ENCODE results near the gene LTK.

Gene LTK

DNA sequence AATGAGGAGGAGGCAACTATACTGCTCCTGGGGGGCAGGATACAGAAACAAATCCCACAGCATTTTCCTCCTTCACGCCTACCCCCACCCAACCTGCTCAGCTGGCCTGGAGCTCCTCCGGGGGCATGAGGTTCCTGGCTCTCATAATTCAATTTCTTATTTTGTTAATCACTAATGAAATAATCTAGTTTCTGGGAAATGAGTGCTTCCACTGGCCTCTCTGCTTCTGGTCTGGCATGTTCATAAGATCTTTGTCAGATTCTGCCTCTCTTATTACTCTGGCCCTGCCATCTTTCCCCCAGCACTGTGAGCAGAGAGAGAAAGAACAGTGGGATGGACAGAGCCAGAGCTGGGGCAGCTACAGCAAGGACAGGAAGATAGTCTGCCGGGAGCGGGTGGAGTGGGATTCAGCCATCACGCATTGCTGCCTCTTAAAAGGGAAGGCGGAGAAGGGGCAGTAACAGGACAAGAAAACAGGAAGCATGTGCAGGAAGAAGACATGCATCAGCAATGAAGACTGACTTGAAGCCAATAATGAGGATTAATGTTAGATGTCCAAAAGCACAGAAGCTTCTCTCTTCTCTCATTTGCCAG is 16.8 kb upstream of the LTK start:
- DNase-seq (ENCODE audit: low spot score) = no peak

DNA sequence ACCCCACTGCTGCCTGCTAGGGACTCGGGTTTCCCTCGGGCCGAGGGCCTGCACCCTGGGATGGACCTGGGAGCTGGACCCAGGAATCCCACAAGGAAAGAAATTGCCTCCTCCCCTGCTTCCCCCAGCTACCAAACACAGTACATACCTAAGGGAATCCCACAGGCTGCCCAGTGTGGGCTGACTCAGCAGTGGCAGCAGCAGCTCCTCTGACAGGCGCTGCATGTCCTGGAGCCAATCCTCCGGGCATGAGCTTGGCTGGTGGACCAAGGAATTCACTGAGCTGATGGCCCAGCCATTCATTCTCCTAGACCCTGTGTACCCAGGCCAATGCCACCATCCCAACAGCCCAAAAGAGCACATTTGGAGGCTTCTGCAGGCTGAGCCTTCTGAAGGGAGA is 9.5 kb upstream of the LTK start:
- DNase-seq (ENCODE audit: low spot score) = no peak

DNA sequence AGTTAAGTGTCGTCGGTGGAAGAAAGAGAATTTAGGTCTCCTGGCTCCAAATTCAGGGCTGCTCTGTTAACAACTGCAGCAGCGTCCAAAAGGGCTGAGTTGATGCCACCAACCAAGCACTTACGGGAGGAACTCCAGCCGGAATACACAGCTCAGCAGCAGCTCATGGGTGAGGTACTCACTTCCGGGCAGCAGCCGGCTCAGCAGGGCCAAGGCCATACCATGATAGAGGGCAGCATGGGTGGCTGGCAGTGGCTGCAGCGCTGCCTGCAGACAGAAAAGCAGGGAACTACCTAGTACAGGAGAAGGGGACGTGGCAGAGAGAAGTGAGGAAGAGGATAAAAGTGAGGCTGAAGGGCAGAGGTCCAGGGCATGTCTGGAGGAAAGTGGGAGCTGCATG is 8.0 kb upstream of the LTK start:
- DNase-seq (ENCODE audit: low spot score) = no peak

DNA sequence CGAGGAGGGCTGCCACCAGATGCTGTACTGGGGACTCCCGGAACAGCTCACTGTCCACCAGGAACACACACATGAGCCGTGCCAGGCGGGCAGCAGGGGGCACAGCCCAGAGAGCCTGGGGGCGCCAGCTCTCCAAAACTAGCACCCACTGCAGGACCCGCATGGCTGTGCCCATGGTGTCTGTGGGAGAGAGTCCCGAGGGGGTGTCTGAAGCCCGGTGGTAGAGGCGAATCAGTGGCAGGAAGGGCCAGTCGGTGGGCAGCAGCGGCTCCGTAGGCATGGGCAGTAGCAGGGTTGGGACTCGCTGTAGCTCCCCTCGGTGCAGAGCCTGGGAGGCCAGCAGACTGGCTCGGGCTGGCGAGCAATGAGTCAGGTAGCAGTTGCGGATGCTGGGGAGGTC is 7.0 kb upstream of the LTK start:
- no peak for DNase-seq (ENCODE audit: low spot score)

DNA sequence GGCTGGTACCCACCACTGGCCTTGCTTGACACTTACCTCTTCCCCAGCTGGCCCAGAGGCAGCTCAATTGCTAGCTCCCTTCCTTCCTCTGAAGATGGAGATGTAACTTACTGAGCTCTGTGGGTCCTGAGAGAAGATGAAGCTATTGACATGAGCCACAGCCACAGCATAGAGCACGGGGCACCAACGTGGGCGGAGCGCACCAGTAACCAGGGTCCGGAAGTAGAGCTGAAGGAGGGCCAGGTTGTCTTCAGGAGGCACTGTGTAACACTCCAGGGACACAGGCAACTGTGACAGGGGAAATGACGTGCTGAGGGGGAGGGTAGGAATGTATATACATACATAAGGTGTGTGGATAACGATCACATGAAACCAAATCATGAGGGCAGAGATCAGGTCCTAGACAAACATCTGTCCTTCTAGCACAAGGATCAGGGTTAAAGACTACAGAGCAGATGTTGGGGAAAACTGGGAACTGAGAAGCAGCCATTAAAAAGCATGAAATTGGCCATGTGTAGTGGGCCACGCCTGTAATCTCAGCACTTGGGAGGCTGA is 4.3 kb upstream of the LTK start:
- no peak for DNase-seq (ENCODE audit: low spot score)

DNA sequence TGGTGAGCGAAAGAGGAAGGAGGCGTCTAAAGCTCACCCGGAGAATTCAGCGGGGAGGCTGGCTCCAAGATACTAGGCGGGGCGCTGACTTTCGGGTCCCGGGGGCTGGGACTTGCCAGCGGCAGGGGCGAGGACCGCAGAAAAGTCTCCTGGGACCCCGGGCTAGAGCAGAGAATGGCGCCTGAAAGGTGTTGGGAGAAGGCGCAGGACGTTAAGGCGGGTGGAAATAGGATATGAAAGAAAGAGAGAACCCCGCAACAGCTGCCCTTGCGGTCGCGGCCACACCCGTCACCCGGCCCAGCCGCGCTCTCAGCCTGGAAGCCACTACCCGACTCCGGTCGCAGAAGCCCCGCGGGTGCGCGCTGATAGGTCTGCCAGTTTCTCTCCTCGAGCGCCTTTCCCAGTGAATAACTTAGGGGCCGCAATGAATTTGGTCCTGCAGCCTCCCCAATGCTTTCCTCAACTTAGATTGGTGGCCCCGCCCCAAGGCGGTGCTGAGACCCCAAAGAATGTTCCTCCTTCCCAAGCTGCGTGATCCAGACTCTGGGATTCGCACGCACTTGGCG is 604 bp downstream of the LTK start:
- no peak for DNase-seq (ENCODE audit: low spot score)

DNA sequence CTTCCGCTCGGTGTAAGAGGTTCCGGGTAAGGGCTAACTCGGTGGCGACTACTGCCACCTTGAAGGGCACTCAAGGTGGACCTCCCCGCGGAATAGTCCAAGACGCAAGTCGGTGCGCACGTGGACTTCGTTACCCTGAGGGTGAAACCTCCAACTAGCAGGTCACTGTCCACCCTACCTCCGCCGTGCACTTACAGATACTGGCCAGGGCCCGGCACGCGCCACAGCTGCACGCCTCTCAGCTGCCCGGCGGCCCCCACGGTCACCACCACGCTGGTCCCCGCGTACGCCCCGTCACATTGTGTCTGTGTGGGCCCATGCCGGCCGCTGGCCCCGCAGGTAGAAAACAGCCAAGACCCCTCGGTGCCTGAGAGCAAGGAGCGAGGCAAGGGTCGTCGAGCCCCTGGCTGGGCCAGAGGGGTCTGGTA is 1.1 kb downstream of the LTK start:
- DNase-seq (ENCODE audit: low spot score) = peak; percentile 46

DNA sequence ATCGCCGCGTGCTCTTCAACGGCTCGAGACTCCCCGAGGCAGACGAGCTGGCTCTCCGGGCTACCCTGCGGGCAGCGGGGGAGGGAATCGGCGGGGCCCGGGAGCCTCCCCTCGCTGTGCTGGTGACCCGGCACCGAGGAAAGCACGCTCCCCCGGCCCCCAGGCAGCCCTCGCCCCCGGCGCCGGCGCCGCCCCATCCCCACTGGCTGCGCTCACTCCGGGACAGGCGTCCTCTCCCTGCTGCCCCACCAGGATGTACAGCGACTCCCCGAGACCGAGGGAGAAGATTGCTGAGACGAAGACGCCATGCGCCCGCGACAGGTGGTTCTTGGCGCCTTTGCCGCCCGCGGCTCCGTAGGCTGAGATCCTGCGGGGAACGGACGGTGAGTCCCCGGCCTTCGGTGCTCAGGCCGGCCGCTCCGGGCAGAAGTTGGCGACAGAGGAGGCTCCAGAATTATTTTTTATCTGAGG is 1.7 kb downstream of the LTK start:
- DNase-seq (ENCODE audit: low spot score) = peak; percentile 52

DNA sequence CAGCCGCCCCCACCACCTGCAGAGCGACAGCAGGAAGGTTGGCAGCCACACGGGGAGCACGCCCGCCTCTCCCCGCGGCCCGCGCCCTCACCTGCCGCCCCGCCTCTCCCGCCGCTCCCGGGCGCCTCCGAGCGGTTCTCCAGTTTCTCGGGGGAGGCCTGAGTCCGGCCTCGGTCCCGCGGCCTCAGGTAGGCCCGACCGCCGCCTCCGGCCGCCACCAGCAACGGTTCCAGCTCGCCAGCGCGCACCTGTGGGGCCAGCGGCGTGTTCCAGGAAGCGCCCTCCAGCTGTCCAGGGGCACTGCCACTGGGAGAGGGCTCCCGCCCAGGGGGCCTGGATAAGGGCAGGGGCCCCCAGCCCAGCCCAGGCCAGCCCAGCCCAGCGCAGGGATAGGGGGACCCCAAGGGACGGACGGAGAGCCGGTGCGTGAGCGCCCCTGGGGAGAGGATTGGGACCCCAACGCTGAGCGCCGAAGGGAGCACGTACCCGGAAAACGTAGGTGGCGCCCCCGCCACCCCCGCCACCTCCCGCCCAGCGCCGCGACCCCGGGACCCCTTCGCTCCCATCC is 2.2 kb downstream of the LTK start:
- peak; percentile 35 for DNase-seq (ENCODE audit: low spot score)

DNA sequence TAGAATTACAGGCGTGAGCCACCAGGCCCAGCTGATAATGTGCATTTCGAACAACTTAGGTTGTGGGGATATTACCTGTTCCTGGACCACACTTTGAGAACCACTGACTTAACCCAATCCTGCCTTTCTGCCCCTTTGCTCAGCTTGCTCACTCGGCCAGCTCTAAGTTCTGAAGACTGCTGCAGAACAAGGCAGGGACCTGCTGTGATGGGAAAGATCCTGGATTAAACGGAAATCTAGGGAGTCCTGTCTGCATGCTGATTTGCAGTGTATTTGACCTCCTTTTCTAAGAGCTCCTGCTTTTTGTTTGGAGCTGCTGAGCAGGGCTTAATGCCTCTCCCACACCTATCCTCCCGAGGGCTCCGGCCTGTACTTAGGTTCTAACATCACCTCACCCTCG is 2.9 kb downstream of the LTK start:
- peak; percentile 40 for DNase-seq (ENCODE audit: low spot score)

DNA sequence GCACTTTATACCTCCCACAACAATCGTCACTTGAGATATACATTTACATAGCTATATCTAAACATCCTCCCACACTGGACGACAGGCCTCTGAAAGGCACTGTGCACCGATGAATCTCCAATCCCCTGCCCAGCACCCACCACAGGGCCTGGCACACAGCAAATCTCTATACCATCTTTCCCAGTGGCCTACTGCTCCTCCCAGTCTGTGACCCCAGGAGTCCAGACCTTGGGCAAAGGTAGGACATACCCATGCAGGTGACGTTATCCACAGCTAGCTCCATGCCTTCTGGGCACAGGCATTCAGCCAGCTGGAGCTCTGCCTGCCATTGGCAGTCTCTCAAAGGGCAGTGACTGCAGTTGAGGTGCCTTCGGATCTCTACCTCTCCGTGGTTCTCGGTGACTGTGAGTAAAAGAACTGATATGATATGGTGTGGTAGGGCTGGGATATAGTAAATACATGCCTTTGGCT is 5.8 kb downstream of the LTK start:
- no peak for DNase-seq (ENCODE audit: low spot score)

DNA sequence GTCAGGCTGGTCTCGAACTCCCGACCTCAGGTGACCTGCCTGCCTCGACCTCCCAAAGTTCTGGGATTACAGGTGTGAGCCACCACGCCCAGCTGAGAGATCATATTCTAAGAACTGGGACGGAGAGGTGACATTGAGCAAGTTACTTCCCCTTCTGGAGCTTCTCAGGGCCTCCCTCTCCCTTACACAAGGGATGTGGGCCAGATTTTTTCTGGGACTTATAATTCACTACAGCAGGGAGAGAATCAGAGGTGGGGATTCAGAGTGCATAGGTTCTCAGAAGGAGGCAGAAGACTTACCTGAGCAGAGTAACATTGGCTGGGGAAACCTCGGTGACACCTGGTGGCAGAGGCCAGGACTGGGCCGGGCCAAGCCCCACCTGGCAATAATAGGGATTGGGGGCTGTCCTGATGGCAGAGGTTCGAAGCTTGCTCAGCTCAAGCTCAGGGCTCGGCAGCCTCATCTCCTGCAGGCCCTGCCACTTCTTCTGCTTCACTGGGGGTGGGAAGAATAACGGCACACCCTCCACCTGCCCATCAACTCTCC is 6.8 kb downstream of the LTK start:
- no peak for DNase-seq (ENCODE audit: low spot score)

DNA sequence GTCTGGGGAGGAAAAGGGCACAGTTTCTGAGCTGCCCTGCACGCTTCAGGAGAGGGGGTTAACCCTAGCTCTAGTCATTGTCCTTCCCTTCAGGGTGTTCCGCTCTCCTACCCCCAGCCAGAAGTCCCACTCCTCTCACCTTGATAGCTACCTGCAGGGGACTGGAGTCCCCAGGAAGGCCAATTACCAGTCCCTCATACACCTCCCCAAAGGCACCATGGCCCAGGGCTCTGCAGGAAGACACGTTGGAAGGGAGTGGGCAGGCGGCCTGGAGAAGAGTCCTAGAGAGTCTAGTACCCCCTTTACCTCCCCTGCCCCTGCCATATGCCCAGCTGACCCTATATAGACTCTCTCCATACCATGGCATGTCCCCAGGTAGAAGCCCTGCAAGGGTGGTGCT is 7.9 kb downstream of the LTK start:
- DNase-seq (ENCODE audit: low spot score) = no peak

DNA sequence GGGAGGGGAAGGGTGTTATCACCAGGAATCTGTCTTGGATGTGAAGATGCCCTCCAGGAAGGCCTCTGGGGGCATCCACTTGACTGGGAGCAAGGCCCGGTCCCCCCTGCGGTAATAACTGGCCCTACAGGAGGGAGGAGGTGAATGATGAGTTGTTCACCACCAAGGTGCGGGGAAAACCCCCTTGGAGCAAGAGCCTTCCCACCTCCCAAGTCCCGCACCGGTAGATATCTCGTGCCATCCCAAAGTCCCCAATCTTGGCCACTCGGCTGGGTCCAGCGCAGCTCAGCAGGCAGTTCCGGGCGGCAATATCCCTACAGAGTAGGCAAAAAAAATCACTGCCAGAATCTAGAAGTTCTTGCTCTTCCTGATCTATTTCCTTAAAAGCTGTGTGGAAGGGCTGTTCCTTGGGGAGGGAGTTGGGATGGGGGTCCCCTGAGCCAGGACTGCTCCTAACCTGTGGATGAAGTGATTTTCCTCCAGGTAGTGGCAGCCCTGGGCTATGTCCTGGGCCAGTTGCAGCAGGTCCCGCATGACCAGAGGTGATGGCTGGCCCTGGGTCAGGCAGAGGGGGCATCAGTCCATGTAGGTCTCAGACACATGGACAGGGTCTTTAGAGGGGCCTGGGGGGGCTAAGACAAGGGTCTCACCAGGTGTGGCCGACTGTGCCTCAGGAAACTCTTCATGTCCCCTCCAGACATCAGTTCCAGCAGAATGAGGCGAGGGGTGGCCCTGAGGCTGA is 8.7 kb downstream of the LTK start:
- DNase-seq (ENCODE audit: low spot score) = no peak

DNA sequence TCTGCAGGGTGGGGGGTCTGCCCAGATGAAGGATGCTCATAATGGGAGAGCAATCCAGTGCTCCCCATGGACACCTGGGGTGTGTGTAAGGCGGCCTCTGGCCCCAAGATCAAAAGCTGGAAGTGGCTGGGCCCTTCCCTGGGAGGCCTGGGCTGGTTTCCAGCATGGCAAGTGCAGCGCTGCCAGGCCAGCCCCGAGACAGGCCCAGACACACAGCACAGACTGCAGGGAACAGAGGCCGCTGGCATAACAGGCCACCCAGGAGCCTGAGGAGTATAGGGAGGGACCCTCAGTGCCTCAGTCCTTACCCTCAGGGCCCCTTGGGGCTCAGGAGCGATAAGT is 10.0 kb downstream of the LTK start:
- DNase-seq (ENCODE audit: low spot score) = no peak

DNA sequence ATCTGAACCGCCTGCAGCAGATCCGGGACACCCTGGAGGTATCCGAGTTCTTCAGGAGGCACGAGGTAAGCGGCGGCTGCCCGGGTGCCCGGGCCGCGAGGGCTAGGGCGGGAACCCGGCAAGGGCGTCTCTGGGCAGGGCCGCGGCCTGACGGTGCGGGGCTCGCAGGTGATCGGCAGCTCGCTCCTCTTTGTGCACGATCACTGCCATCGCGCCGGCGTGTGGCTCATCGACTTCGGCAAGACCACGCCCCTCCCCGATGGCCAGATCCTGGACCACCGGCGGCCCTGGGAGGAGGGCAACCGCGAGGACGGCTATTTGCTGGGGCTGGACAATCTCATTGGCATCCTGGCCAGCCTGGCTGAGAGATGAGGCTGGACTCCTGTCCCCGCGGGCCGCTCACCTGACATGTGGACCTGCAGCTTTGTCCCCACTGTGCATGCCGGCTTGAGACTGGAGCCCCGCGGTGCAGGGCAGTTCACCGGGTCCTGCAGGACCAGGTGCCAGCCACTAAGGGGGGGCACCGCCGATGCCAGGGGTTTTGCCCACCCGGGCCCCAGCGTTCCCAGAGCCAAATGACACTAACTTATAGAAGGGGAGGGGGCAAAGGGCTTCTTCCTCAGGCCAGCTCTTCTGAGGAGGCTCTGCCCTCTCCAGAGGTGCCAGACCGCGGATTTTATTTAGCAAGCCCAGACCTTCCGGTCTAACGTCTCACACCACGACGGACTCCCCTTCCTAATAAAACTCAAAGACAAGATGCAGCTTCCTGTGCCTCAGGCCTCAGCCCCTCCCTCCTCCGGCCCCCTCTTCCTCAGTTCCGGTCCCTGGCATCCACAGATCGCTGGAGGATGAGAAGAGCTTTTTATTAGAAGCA is 10.6 kb downstream of the LTK start:
- DNase-seq (ENCODE audit: low spot score) = no peak

DNA sequence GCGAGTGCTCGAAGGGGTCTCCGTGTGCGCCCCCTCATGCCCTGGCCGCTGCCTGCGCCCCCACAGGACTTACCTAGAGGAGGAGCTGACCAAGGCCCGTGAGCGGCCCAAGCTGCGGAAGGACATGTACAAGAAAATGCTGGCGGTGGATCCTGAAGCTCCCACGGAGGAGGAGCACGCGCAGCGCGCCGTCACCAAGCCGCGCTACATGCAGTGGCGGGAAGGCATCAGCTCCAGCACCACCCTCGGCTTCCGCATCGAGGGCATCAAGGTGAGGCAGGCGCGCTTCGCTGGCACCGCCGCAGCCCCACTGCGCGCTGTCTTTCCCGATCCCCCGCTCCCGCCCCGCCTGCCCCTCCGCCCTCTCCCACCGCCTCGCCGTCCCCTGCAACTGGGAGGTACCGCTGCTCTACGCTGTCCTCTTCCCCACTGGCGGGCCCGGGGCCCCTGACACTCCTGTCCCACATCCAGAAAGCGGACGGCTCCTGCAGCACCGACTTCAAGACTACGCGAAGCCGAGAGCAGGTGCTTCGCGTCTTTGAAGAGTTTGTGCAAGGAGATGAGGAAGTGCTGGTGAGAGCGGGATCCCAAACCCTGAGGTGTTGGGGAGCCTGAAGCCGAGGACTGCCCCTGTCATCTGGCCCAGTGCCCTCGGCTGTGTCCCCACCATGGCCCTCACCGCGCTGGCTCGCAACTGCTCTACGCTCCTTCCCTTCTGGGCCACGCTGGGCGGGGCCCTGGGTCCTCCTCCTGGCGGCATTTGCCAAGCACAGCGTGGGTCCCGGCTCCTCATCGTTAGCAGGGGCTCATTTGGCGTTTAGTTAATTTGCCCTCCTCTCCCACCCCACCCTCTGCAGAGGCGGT is 11.5 kb downstream of the LTK start:
- no peak for DNase-seq (ENCODE audit: low spot score)

DNA sequence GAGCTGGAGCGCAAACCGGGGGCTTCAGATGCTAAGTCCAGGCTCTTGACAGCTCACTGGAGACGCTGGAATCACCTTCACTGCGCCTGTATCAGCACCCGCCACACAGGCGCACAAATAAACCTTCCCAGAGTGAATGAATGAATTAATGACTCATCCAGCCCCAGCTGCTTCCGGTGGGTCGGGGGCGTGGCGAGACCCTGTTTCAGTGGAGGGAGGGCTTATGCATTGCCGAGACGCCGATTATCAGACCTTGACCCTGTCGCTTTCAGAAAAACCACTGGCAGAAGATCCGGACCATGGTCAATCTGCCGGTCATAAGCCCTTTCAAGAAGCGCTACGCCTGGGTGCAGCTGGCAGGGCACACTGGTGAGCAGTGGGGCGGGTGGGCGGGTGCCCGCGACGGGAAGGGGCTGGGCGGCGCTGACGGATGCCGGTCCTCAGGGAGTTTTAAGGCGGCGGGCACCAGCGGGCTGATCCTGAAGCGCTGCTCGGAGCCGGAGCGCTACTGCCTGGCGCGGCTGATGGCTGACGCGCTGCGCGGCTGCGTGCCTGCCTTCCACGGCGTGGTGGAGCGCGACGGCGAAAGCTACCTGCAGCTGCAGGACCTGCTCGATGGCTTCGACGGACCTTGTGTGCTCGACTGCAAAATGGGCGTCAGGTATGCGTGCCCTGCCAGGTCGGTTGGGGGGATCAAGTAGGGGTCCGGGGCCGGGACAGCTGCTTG is 12.3 kb downstream of the LTK start:
- no peak for DNase-seq (ENCODE audit: low spot score)

DNA sequence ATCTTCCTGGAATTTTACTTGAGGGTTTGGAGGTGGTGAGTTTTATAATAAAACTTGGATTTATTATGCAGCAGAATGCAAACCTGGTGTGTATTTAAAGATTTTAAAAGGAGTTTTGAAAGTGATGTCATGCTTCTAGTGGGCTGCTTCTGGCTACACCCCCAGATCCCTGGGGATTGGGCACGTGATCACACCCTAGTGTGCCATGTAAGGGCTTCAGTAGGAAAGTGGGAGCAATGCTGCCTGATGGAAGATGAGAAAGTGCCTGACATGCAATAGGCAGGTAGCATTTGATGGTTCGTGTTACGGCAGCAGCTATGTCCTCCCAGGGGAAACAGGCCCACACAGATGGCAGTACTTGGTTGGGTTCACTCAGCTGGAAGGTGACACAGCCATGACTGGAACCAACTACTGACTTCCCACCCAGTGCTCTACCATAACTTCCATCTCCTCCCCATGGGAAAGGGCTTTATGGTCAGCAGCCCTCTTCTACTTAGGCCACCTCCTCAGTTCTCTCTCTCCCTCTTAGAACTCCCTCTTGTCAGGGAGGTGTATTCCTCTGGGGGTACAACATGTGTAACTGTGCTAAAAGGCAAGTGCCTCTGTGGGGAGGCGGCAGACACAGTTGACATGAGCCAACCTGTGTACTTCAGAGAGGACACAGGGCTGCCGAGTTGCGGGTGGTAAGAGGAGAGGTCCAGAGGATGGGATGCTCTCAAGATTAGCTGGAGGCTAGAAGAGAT is 14.3 kb downstream of the LTK start:
- no peak for DNase-seq (ENCODE audit: low spot score)

All from RKO (cell line).